ENCODE results near the gene TRIM71. TPM values are rescaled to one million over a fixed set of nuclear protein-coding genes. Genes with fewer than 3 reads are reported as not detected.

The TRIM71 gene
- total RNA-seq, 2 donors from 2014 or later: 154 to 169 TPM

- no peak overlapping the region for H3K4me3 Mint-ChIP-seq
- no peaks in the 10 kb centered on the region for H3K9me3 ChIP-seq (ENCODE audit: control insufficient read depth, low read length)
- no peaks in the 10 kb centered on the region for H3K9me3 Mint-ChIP-seq
- no peaks in the 10 kb centered on the region for H3K27me3 Mint-ChIP-seq (ENCODE audit: insufficient read depth)
- H3K27me3 ChIP-seq (ENCODE audit: control insufficient read depth, insufficient read depth, low read length, poor library complexity, severe bottlenecking): no peaks in the 10 kb centered on the region
- DNase-seq: no peak
- WGBS, 2 experiments (ENCODE audit: insufficient coverage in 1 of 2, insufficient read length in 1 of 2): 90 to 91% methylated on average over 2 of the region's 2 CpGs
- no peak overlapping the region for H3K4me3 ChIP-seq (ENCODE audit: low read length)
- peaks cover 71% of the 10 kb centered on the region for H3K36me3 ChIP-seq (ENCODE audit: control insufficient read depth, insufficient read depth, low read length)
- TF ChIP-seq CTCF (conservative IDR thresholded peaks at IDR 0.05): no peak
- H3K27ac ChIP-seq (ENCODE audit: low read depth, low read length): no peak overlapping the region
- no peaks in the 10 kb centered on the region for H3K4me1 ChIP-seq (ENCODE audit: control insufficient read depth, insufficient read depth, low read length)
- H3K27ac Mint-ChIP-seq: no peak overlapping the region
- no peak overlapping the region for H3K9ac ChIP-seq (ENCODE audit: extremely low read depth, low read length, poor library complexity, severe bottlenecking)
- peaks cover 86% of the 10 kb centered on the region for H3K36me3 Mint-ChIP-seq (ENCODE audit: low read depth)
- peaks cover 28% of the 10 kb centered on the region for H3K4me1 Mint-ChIP-seq
These were observed 77.2 kb downstream of the TRIM71 start for GRCh38 chr3:32894977-32895376.

GRCh38 chr3:32895701-32896100 is 77.9 kb downstream of the TRIM71 start:
- no peaks in the 10 kb centered on the region for H3K9me3 Mint-ChIP-seq
- no peak for DNase-seq
- Histone ChIP-seq H3K4me1 (ENCODE audit: control insufficient read depth, insufficient read depth, low read length) (no peaks in the 10 kb centered on the region), H3K27ac (ENCODE audit: low read depth, low read length) (no peak overlapping the region), H3K4me3 (ENCODE audit: low read length) (no peak overlapping the region), H3K9ac (ENCODE audit: extremely low read depth, low read length, poor library complexity, severe bottlenecking) (no peak overlapping the region), H3K9me3 (ENCODE audit: control insufficient read depth, low read length) (no peaks in the 10 kb centered on the region), H3K36me3 (ENCODE audit: control insufficient read depth, insufficient read depth, low read length) (peaks cover 71% of the 10 kb centered on the region), H3K27me3 (ENCODE audit: control insufficient read depth, insufficient read depth, low read length, poor library complexity, severe bottlenecking) (no peaks in the 10 kb centered on the region)
- no peak overlapping the region for H3K4me3 Mint-ChIP-seq
- 96 to 100% methylated on average over 2 of the region's 2 CpGs for WGBS, 2 experiments (ENCODE audit: insufficient coverage in 1 of 2, insufficient read length in 1 of 2)
- peaks cover 28% of the 10 kb centered on the region for H3K4me1 Mint-ChIP-seq
- no peaks in the 10 kb centered on the region for H3K27me3 Mint-ChIP-seq (ENCODE audit: insufficient read depth)
- H3K27ac Mint-ChIP-seq: peak overlapping the region; percentile 11
- TF ChIP-seq CTCF (conservative IDR thresholded peaks at IDR 0.05): no peak
- peaks cover 83% of the 10 kb centered on the region for H3K36me3 Mint-ChIP-seq (ENCODE audit: low read depth)

GRCh38 chr3:32896143-32896542 is 78.3 kb downstream of the TRIM71 start:
- no peaks in the 10 kb centered on the region for H3K4me1 ChIP-seq (ENCODE audit: control insufficient read depth, insufficient read depth, low read length)
- no peaks in the 10 kb centered on the region for H3K27me3 ChIP-seq (ENCODE audit: control insufficient read depth, insufficient read depth, low read length, poor library complexity, severe bottlenecking)
- peaks cover 71% of the 10 kb centered on the region for H3K36me3 ChIP-seq (ENCODE audit: control insufficient read depth, insufficient read depth, low read length)
- H3K9me3 Mint-ChIP-seq: no peaks in the 10 kb centered on the region
- no peak overlapping the region for H3K9ac ChIP-seq (ENCODE audit: extremely low read depth, low read length, poor library complexity, severe bottlenecking)
- peaks cover 79% of the 10 kb centered on the region for H3K36me3 Mint-ChIP-seq (ENCODE audit: low read depth)
- no peak overlapping the region for H3K27ac ChIP-seq (ENCODE audit: low read depth, low read length)
- 94 to 100% methylated on average over 1 to 4 of the region's 4 CpGs for WGBS, 2 experiments (ENCODE audit: insufficient coverage in 1 of 2, insufficient read length in 1 of 2)
- DNase-seq: no peak
- H3K4me3 ChIP-seq (ENCODE audit: low read length): no peak overlapping the region
- no peaks in the 10 kb centered on the region for H3K27me3 Mint-ChIP-seq (ENCODE audit: insufficient read depth)
- no peak for TF ChIP-seq CTCF (conservative IDR thresholded peaks at IDR 0.05)
- H3K4me3 Mint-ChIP-seq: no peak overlapping the region
- peaks cover 28% of the 10 kb centered on the region for H3K4me1 Mint-ChIP-seq
- no peaks in the 10 kb centered on the region for H3K9me3 ChIP-seq (ENCODE audit: control insufficient read depth, low read length)
- H3K27ac Mint-ChIP-seq: no peak overlapping the region
